GM18873 (cell line): Measurements from ENCODE around the gene DPP9.
"Not testable (repeated sequence)": the region's sequence is repeated elsewhere in the genome, so short reads cannot be mapped to it uniquely, and the experiment has no call there.

Experiments used
- ATAC-seq: cut with Tn5 transposase; IDR thresholded peaks from one replicate; pipeline ENCODE4 v1.9.1; 2021; ENCODE audit warnings: mild to moderate bottlenecking, moderate library complexity, moderate number of reproducible peaks; ENCODE audit not compliant: unreplicated experiment, low FRiP score

The DPP9 gene

GRCh38 chr19:4723595-4724514 is at the start of gene DPP9:
Gene DPP9, minus strand, starts transcription at chr19:4723842. Its CDS starts 3,936 bp downstream, at chr19:4719906.
- ATAC-seq = peak; percentile 81

- no peak for ATAC-seq
Measured at GRCh38 chr19:4773047-4773640, 49.5 kb upstream of the DPP9 start.

- ATAC-seq = no peak
Measured at GRCh38 chr19:4772566-4772965, 48.9 kb upstream of the DPP9 start.

- ATAC-seq = no peak
Measured at GRCh38 chr19:4768934-4769777, 45.5 kb upstream of the DPP9 start.

GRCh38 chr19:4764393-4764660 is 40.7 kb upstream of the DPP9 start:
- no peak for ATAC-seq

GRCh38 chr19:4763021-4763420 is 39.4 kb upstream of the DPP9 start:
- ATAC-seq = no peak

- ATAC-seq = no peak
Measured at GRCh38 chr19:4760285-4760650, 36.6 kb upstream of the DPP9 start.

- ATAC-seq = no peak
Measured at GRCh38 chr19:4759388-4760284, 36.0 kb upstream of the DPP9 start.

- no peak for ATAC-seq
Measured at GRCh38 chr19:4758659-4759058, 35.0 kb upstream of the DPP9 start.

- no peak for ATAC-seq
Measured at GRCh38 chr19:4758082-4758481, 34.4 kb upstream of the DPP9 start.

GRCh38 chr19:4755459-4755858 is 31.8 kb upstream of the DPP9 start:
- no peak for ATAC-seq

GRCh38 chr19:4754248-4754647 is 30.6 kb upstream of the DPP9 start:
- no peak for ATAC-seq

GRCh38 chr19:4749870-4750590 is 26.4 kb upstream of the DPP9 start:
- ATAC-seq = no peak

GRCh38 chr19:4748589-4748988 is 24.9 kb upstream of the DPP9 start:
- no peak for ATAC-seq

- no peak for ATAC-seq
Measured at GRCh38 chr19:4748185-4748584, 24.5 kb upstream of the DPP9 start.

- ATAC-seq = no peak
Measured at GRCh38 chr19:4745986-4746385, 22.3 kb upstream of the DPP9 start.

- ATAC-seq = not testable (repeated sequence)
Measured at GRCh38 chr19:4745175-4745574, 21.5 kb upstream of the DPP9 start.

- ATAC-seq = no peak
Measured at GRCh38 chr19:4744451-4745174, 21.0 kb upstream of the DPP9 start.
